Stimulated activated naive B cell treated with anti-CD40 and anti-IgM and Interleukin-4, amounts not matched to agents 10 μg/mL and 1 μg/mL and 100 μg/mL, for 72 hours (primary cell): ENCODE data around the gene NFIB.

Experiments
- ATAC-seq, 2 donors: fragments of 150-1000 bp; cut with Tn5 transposase; replicated peaks; 2 replicates each; pipeline ENCODE4 v1.10.0; 2021; ENCODE audit warnings: moderate library complexity in 1 of 2
- DNase-seq: peaks from one replicate; pipeline ENCODE4 v3.0.0; 2021
- H3K27ac Mint-ChIP-seq: one replicate; pipeline ENCODE4 v1.8.0; 2022; ENCODE audit warnings: mild to moderate bottlenecking, mixed read lengths
- H3K27me3 Mint-ChIP-seq, 2 donors: one replicate each; pipeline ENCODE4 v1.8.0; 2022; ENCODE audit warnings: mixed read lengths in 2 of 2
- H3K36me3 Mint-ChIP-seq, 2 donors: one replicate each; pipeline ENCODE4 v1.8.0; 2022; ENCODE audit warnings: mixed read lengths in 2 of 2, mild to moderate bottlenecking in 1 of 2
- H3K4me1 Mint-ChIP-seq, 2 donors: one replicate each; pipeline ENCODE4 v1.8.0; 2022; ENCODE audit warnings: mixed read lengths in 2 of 2, mild to moderate bottlenecking in 1 of 2
- H3K4me3 Mint-ChIP-seq, 2 donors: one replicate each; pipeline ENCODE4 v1.8.0; 2022; ENCODE audit warnings: mild to moderate bottlenecking in 2 of 2, mixed read lengths in 2 of 2, moderate library complexity in 1 of 2
- H3K9me3 Mint-ChIP-seq, 2 donors: one replicate each; pipeline ENCODE4 v1.8.0; 2022; ENCODE audit warnings: mixed read lengths in 2 of 2, mild to moderate bottlenecking in 1 of 2

Gene NFIB

GRCh38 chr9:14148501-14149103 lies 165.3 kb downstream of the NFIB start:
- Mint-ChIP-seq H3K4me3 (no peak overlapping the region), H3K36me3 (no peaks in the 10 kb centered on the region), H3K9me3 (no peaks in the 10 kb centered on the region), H3K27me3 (no peaks in the 10 kb centered on the region), H3K4me1 (no peaks in the 10 kb centered on the region), H3K27ac (no peak overlapping the region)
- DNase-seq = no peak
- no peak for ATAC-seq

GRCh38 chr9:14147738-14148137 lies 166.2 kb downstream of the NFIB start:
- H3K27ac Mint-ChIP-seq = no peak overlapping the region
- ATAC-seq = no peak
- H3K9me3 Mint-ChIP-seq = no peaks in the 10 kb centered on the region

GRCh38 chr9:14146201-14146874 lies 167.6 kb downstream of the NFIB start:
- Mint-ChIP-seq H3K9me3 (no peaks in the 10 kb centered on the region), H3K4me3 (no peak overlapping the region), H3K27me3 (no peaks in the 10 kb centered on the region), H3K27ac (no peak overlapping the region), H3K4me1 (no peaks in the 10 kb centered on the region), H3K36me3 (no peaks in the 10 kb centered on the region)
- DNase-seq = no peak
- ATAC-seq = no peak

More at GRCh38 chr9:14147738-14148137, 166.2 kb downstream of the NFIB start:
- H3K27me3 Mint-ChIP-seq = no peaks in the 10 kb centered on the region
- no peaks in the 10 kb centered on the region for H3K36me3 Mint-ChIP-seq
- no peak overlapping the region for H3K4me3 Mint-ChIP-seq
- no peaks in the 10 kb centered on the region for H3K4me1 Mint-ChIP-seq
- no peak for DNase-seq

- Mint-ChIP-seq H3K4me1 (no peaks in the 10 kb centered on the region), H3K27me3 (no peaks in the 10 kb centered on the region), H3K9me3 (no peaks in the 10 kb centered on the region), H3K36me3 (no peaks in the 10 kb centered on the region), H3K27ac (no peak overlapping the region), H3K4me3 (no peak overlapping the region)
- ATAC-seq (no peak), DNase-seq (no peak)
Measured at GRCh38 chr9:14144215-14144614, 169.7 kb downstream of the NFIB start.

GRCh38 chr9:14141699-14142098 lies 172.2 kb downstream of the NFIB start:
- Mint-ChIP-seq H3K4me1 (no peaks in the 10 kb centered on the region), H3K27ac (no peak overlapping the region), H3K27me3 (no peaks in the 10 kb centered on the region), H3K36me3 (no peaks in the 10 kb centered on the region), H3K9me3 (no peaks in the 10 kb centered on the region), H3K4me3 (no peak overlapping the region)
- no peak for ATAC-seq
- DNase-seq = no peak

- no peak overlapping the region for H3K4me3 Mint-ChIP-seq
- ATAC-seq = no peak
- no peak for DNase-seq
- no peaks in the 10 kb centered on the region for H3K27me3 Mint-ChIP-seq
- no peaks in the 10 kb centered on the region for H3K36me3 Mint-ChIP-seq
- no peak overlapping the region for H3K27ac Mint-ChIP-seq
- H3K9me3 Mint-ChIP-seq = no peaks in the 10 kb centered on the region
- no peaks in the 10 kb centered on the region for H3K4me1 Mint-ChIP-seq
Measured at GRCh38 chr9:14140096-14140697, 173.7 kb downstream of the NFIB start.

GRCh38 chr9:14139287-14139686 lies 174.7 kb downstream of the NFIB start:
- Mint-ChIP-seq H3K36me3 (no peaks in the 10 kb centered on the region), H3K4me3 (no peak overlapping the region), H3K27ac (no peak overlapping the region), H3K4me1 (no peaks in the 10 kb centered on the region), H3K9me3 (no peaks in the 10 kb centered on the region), H3K27me3 (no peaks in the 10 kb centered on the region)
- DNase-seq (no peak), ATAC-seq (no peak)

- H3K27ac Mint-ChIP-seq = no peak overlapping the region
- no peak for ATAC-seq
- no peaks in the 10 kb centered on the region for H3K4me1 Mint-ChIP-seq
- H3K4me3 Mint-ChIP-seq = no peak overlapping the region
- no peaks in the 10 kb centered on the region for H3K27me3 Mint-ChIP-seq
- DNase-seq = no peak
- no peaks in the 10 kb centered on the region for H3K9me3 Mint-ChIP-seq
- H3K36me3 Mint-ChIP-seq = no peaks in the 10 kb centered on the region
Measured at GRCh38 chr9:14136646-14137370, 177.1 kb downstream of the NFIB start.

- no peak for DNase-seq
- no peak overlapping the region for H3K27ac Mint-ChIP-seq
- no peak overlapping the region for H3K4me3 Mint-ChIP-seq
- no peaks in the 10 kb centered on the region for H3K9me3 Mint-ChIP-seq
- H3K36me3 Mint-ChIP-seq = no peaks in the 10 kb centered on the region
- H3K4me1 Mint-ChIP-seq = no peaks in the 10 kb centered on the region
- no peaks in the 10 kb centered on the region for H3K27me3 Mint-ChIP-seq
- no peak for ATAC-seq
Measured at GRCh38 chr9:14136047-14136635, 177.8 kb downstream of the NFIB start.

- H3K36me3 Mint-ChIP-seq = no peaks in the 10 kb centered on the region
- no peak overlapping the region for H3K27ac Mint-ChIP-seq
- H3K4me3 Mint-ChIP-seq = no peak overlapping the region
- no peaks in the 10 kb centered on the region for H3K9me3 Mint-ChIP-seq
- no peak for ATAC-seq
- no peaks in the 10 kb centered on the region for H3K4me1 Mint-ChIP-seq
- no peak for DNase-seq
- no peaks in the 10 kb centered on the region for H3K27me3 Mint-ChIP-seq
Measured at GRCh38 chr9:14135421-14135820, 178.5 kb downstream of the NFIB start.

- ATAC-seq (no peak), DNase-seq (no peak)
- Mint-ChIP-seq H3K4me3 (no peak overlapping the region), H3K9me3 (no peaks in the 10 kb centered on the region), H3K36me3 (no peaks in the 10 kb centered on the region), H3K27me3 (no peaks in the 10 kb centered on the region), H3K4me1 (no peaks in the 10 kb centered on the region), H3K27ac (no peak overlapping the region)
Measured at GRCh38 chr9:14133394-14133793, 180.5 kb downstream of the NFIB start.

- Mint-ChIP-seq H3K36me3 (no peaks in the 10 kb centered on the region), H3K4me3 (no peak overlapping the region), H3K27me3 (no peaks in the 10 kb centered on the region), H3K4me1 (no peaks in the 10 kb centered on the region), H3K9me3 (no peaks in the 10 kb centered on the region), H3K27ac (no peak overlapping the region)
- no peak for DNase-seq
- ATAC-seq = no peak
Measured at GRCh38 chr9:14132775-14133174, 181.2 kb downstream of the NFIB start.

GRCh38 chr9:14131356-14132088 lies 182.4 kb downstream of the NFIB start:
- Mint-ChIP-seq H3K36me3 (no peaks in the 10 kb centered on the region), H3K4me1 (no peaks in the 10 kb centered on the region), H3K27me3 (no peaks in the 10 kb centered on the region), H3K4me3 (no peak overlapping the region), H3K9me3 (no peaks in the 10 kb centered on the region), H3K27ac (no peak overlapping the region)
- no peak for ATAC-seq
- no peak for DNase-seq

GRCh38 chr9:14127656-14128055 lies 186.3 kb downstream of the NFIB start:
- no peaks in the 10 kb centered on the region for H3K36me3 Mint-ChIP-seq
- no peaks in the 10 kb centered on the region for H3K4me1 Mint-ChIP-seq
- H3K9me3 Mint-ChIP-seq = peaks cover 0 to 2% of the 10 kb centered on the region in 2 donors
- H3K27ac Mint-ChIP-seq = no peak overlapping the region
- ATAC-seq (no peak), DNase-seq (no peak)
- H3K27me3 Mint-ChIP-seq = no peaks in the 10 kb centered on the region
- H3K4me3 Mint-ChIP-seq = no peak overlapping the region
